C4-2B (cell line): Measurements from ENCODE around the gene PSG1.
"Not testable (repeated sequence)": the region's sequence is repeated elsewhere in the genome, so short reads cannot be mapped to it uniquely, and the experiment has no call there.

Experiments
- CTCF ChIP-seq: fragments of 450-650 bp; conservative IDR thresholded peaks from 2 replicates; pipeline ENCODE4 v1.5.1; 2017; ENCODE audit warnings: mild to moderate bottlenecking
- ZFX ChIP-seq: fragments of 450-650 bp; IDR thresholded peaks from 2 replicates; pipeline ENCODE4 v1.6.1; 2017

DNA sequence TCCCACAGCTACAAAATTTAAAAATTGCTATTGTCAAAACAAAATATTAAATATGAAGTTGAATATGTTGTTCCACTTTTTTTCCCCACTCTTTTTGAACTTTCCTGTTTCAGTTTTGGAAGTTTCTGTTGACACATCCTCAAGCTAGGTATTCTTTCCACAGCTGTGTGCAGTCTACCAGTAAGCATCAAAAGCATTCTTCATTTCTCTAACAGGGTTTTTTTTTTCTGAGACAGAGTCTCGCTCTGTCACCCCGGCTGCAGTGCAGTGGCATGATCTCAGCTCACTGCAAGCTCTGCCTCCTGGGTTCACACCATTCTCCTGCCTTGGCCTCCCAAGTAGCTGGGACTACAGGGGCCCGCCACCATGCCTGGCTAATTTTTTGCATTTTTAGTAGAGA is 5.4 kb downstream of the PSG1 start:
- not testable (repeated sequence) for TF ChIP-seq CTCF, ZFX
